Measurements from ENCODE around the gene CTSO. TPM values are rescaled to one million over a fixed set of nuclear protein-coding genes. Genes with fewer than 3 reads are reported as not detected.

CTSO gene
- polyA plus RNA-seq, 2 of the 4 experiments (the other 2 are of a cell fraction) = 0.81 to 2.0 TPM

DNA sequence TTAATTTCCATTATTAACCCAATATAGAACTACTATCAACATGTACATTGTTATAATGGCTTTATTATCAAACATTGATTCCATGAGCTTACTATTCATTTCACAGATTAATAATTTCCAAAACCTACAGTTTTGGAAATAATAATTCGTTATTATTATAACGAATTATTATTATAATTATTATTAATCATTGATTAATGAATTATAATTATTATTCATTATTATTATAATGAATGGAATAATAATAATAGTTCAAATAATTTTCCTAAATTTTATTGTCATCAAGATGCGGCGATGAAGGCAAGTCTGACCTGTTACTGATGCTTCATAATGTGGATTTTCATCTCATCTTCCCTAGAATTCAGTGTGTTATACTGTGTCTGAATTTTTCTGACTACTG is 22.0 kb downstream of the CTSO start:
- Histone ChIP-seq H3K9me3 (no peaks in the 10 kb centered on the region), H3K4me2 (no peak overlapping the region), H3K4me1 (no peaks in the 10 kb centered on the region), H3K4me3 (no peak overlapping the region), H3K27ac (no peak overlapping the region)
- no peak for DNase-seq (ENCODE audit: low read depth in 1 of 2, low spot score in 1 of 2)
- ChIA-PET CTCF (no interaction called here), POLR2A (no interaction called here)
- no peak for FAIRE-seq
- WGBS (ENCODE audit: missing lambda C conversion rate) = 39% methylated on average over 4 of the region's 4 CpGs
- ATAC-seq = no peak
- no peak for TF ChIP-seq CBX2 (IDR thresholded peaks at IDR 0.05; ENCODE audit: borderline replicate concordance, low read depth)
- TF ChIP-seq, protein P1, sequence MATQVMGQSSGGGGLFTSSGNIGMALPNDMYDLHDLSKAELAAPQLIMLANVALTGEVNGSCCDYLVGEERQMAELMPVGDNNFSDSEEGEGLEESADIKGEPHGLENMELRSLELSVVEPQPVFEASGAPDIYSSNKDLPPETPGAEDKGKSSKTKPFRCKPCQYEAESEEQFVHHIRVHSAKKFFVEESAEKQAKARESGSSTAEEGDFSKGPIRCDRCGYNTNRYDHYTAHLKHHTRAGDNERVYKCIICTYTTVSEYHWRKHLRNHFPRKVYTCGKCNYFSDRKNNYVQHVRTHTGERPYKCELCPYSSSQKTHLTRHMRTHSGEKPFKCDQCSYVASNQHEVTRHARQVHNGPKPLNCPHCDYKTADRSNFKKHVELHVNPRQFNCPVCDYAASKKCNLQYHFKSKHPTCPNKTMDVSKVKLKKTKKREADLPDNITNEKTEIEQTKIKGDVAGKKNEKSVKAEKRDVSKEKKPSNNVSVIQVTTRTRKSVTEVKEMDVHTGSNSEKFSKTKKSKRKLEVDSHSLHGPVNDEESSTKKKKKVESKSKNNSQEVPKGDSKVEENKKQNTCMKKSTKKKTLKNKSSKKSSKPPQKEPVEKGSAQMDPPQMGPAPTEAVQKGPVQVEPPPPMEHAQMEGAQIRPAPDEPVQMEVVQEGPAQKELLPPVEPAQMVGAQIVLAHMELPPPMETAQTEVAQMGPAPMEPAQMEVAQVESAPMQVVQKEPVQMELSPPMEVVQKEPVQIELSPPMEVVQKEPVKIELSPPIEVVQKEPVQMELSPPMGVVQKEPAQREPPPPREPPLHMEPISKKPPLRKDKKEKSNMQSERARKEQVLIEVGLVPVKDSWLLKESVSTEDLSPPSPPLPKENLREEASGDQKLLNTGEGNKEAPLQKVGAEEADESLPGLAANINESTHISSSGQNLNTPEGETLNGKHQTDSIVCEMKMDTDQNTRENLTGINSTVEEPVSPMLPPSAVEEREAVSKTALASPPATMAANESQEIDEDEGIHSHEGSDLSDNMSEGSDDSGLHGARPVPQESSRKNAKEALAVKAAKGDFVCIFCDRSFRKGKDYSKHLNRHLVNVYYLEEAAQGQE (IDR thresholded peaks at IDR 0.05) = no peak
- no peak for TF ChIP-seq HOXB5 (CRISPR knock-in tag; IDR thresholded peaks at IDR 0.05)
- no peak for TF ChIP-seq NFE2L2 (conservative IDR thresholded peaks at IDR 0.05; ENCODE audit: low read length)
- no peak for TF ChIP-seq EP300 (IDR thresholded peaks at IDR 0.05)
- TF ChIP-seq ZC3H11A (IDR thresholded peaks at IDR 0.05) = no peak
- no peak for TF ChIP-seq RNF2 (IDR thresholded peaks at IDR 0.05; ENCODE audit: borderline replicate concordance, low read depth)
- TF ChIP-seq, protein P2, sequence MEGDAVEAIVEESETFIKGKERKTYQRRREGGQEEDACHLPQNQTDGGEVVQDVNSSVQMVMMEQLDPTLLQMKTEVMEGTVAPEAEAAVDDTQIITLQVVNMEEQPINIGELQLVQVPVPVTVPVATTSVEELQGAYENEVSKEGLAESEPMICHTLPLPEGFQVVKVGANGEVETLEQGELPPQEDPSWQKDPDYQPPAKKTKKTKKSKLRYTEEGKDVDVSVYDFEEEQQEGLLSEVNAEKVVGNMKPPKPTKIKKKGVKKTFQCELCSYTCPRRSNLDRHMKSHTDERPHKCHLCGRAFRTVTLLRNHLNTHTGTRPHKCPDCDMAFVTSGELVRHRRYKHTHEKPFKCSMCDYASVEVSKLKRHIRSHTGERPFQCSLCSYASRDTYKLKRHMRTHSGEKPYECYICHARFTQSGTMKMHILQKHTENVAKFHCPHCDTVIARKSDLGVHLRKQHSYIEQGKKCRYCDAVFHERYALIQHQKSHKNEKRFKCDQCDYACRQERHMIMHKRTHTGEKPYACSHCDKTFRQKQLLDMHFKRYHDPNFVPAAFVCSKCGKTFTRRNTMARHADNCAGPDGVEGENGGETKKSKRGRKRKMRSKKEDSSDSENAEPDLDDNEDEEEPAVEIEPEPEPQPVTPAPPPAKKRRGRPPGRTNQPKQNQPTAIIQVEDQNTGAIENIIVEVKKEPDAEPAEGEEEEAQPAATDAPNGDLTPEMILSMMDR (IDR thresholded peaks at IDR 0.05) = no peak
- TF ChIP-seq JUNB (IDR thresholded peaks at IDR 0.05) = no peak
- no peak for TF ChIP-seq RAD21 (conservative IDR thresholded peaks at IDR 0.05 in 1 of 2, IDR thresholded peaks at IDR 0.05 in 1 of 2)
- no peak for TF ChIP-seq CEBPB (IDR thresholded peaks at IDR 0.05)
- TF ChIP-seq, protein P3, sequence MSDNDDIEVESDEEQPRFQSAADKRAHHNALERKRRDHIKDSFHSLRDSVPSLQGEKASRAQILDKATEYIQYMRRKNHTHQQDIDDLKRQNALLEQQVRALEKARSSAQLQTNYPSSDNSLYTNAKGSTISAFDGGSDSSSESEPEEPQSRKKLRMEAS (IDR thresholded peaks at IDR 0.05) = no peak
- TF ChIP-seq, protein P4, sequence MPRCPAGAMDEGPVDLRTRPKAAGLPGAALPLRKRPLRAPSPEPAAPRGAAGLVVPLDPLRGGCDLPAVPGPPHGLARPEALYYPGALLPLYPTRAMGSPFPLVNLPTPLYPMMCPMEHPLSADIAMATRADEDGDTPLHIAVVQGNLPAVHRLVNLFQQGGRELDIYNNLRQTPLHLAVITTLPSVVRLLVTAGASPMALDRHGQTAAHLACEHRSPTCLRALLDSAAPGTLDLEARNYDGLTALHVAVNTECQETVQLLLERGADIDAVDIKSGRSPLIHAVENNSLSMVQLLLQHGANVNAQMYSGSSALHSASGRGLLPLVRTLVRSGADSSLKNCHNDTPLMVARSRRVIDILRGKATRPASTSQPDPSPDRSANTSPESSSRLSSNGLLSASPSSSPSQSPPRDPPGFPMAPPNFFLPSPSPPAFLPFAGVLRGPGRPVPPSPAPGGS (IDR thresholded peaks at IDR 0.05) = no peak
- no peak for TF ChIP-seq EHMT2 (IDR thresholded peaks at IDR 0.05; ENCODE audit: low read depth)
- TF ChIP-seq, protein P5, sequence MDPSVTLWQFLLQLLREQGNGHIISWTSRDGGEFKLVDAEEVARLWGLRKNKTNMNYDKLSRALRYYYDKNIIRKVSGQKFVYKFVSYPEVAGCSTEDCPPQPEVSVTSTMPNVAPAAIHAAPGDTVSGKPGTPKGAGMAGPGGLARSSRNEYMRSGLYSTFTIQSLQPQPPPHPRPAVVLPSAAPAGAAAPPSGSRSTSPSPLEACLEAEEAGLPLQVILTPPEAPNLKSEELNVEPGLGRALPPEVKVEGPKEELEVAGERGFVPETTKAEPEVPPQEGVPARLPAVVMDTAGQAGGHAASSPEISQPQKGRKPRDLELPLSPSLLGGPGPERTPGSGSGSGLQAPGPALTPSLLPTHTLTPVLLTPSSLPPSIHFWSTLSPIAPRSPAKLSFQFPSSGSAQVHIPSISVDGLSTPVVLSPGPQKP (IDR thresholded peaks at IDR 0.05; ENCODE audit: low read depth, low read length) = no peak
- no peak for TF ChIP-seq SMC3 (IDR thresholded peaks at IDR 0.05)
- TF ChIP-seq JUN (IDR thresholded peaks at IDR 0.05) = no peak

DNA sequence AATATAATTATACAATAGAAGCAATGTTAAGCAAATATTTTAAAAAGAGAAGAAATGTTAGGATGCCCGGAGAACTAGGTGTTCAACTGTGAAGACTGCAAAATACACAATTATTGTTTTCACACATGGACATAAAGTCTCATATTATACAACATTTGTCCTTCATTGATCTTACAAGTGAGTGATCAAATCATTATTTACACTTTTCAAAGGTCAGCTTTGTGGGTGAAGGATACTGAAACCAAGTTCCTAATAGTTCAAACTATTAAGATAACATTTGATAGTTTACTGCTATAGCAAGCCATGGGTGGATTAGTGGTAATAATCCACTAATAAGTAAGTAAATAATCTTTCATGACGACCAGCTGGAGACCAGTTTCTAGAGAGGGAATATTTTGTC is 23.3 kb downstream of the CTSO start:
- ChIA-PET POLR2A (no interaction called here), CTCF (no interaction called here)
- no peak overlapping the region for H3K4me2 ChIP-seq
- H3K9me3 ChIP-seq = no peaks in the 10 kb centered on the region
- FAIRE-seq (no peak), DNase-seq (ENCODE audit: low read depth in 1 of 2, low spot score in 1 of 2) (no peak), ATAC-seq (no peak)
- no peaks in the 10 kb centered on the region for H3K4me1 ChIP-seq
- H3K4me3 ChIP-seq = no peak overlapping the region
- H3K27ac ChIP-seq = no peak overlapping the region
- 3% methylated on average over 2 of the region's 2 CpGs for WGBS (ENCODE audit: missing lambda C conversion rate)
- TF ChIP-seq, protein P6, sequence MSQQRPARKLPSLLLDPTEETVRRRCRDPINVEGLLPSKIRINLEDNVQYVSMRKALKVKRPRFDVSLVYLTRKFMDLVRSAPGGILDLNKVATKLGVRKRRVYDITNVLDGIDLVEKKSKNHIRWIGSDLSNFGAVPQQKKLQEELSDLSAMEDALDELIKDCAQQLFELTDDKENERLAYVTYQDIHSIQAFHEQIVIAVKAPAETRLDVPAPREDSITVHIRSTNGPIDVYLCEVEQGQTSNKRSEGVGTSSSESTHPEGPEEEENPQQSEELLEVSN (IDR thresholded peaks at IDR 0.05; ENCODE audit: borderline replicate concordance, low read depth) = no peak
- TF ChIP-seq ZC3H11A (IDR thresholded peaks at IDR 0.05) = no peak
- TF ChIP-seq SREBF2 (IDR thresholded peaks at IDR 0.05) = no peak
- TF ChIP-seq, protein P7, sequence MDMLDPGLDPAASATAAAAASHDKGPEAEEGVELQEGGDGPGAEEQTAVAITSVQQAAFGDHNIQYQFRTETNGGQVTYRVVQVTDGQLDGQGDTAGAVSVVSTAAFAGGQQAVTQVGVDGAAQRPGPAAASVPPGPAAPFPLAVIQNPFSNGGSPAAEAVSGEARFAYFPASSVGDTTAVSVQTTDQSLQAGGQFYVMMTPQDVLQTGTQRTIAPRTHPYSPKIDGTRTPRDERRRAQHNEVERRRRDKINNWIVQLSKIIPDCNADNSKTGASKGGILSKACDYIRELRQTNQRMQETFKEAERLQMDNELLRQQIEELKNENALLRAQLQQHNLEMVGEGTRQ (IDR thresholded peaks at IDR 0.05) = no peak
- TF ChIP-seq ZFP36 (IDR thresholded peaks at IDR 0.05; ENCODE audit: borderline replicate concordance, partially characterized antibody) = no peak
- no peak for TF ChIP-seq EHF (CRISPR knock-in tag; IDR thresholded peaks at IDR 0.05)
- TF ChIP-seq, protein P1 (IDR thresholded peaks at IDR 0.05) = no peak
